Neural progenitor cell (in vitro differentiated cells): ENCODE measurements around the gene CDKL4.

Source experiments
- CTCF ChIP-seq: fragments of 200-600 bp; sonication (generic); IDR thresholded peaks from 2 replicates; pipeline ENCODE4 v1.5.1; 2017; ENCODE audit warnings: antibody characterized with exemption, mild to moderate bottlenecking
- EZH2 ChIP-seq: fragments of 200-600 bp; sonication (generic); IDR thresholded peaks from 2 replicates; pipeline ENCODE4 v1.6.1; 2017; ENCODE audit warnings: antibody characterized with exemption, mild to moderate bottlenecking, moderate library complexity

- TF ChIP-seq CTCF (no peak), EZH2 (no peak)
Measured at GRCh38 chr2:39281391-39281790, 37.6 kb upstream of the CDKL4 start.
